ENCODE measurements around the gene ZDHHC14.

The ZDHHC14 gene

DNA sequence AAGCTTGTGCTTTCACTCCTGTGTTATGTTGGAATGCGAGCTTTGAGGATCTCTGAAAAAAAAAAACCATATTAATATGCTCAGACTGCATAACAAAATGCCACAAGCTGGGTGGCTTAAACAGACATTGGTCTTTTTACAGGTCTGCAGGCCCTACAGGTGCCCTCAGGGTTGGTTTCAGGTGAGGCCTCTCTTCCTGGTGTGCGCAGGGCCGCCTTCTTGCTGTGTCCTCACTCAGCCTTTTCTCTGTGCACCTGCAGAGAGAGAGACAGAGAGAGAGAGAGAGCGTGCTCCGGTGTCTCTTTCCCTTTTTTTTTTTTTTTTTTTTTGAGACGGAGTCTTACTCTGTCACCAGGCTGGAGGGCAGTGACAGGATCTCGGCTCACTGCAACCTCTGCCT, 327.9 kb downstream of the ZDHHC14 start:
- no peak for TF ChIP-seq CTCF (IDR thresholded peaks at IDR 0.05; ENCODE audit: low read depth, low read length, missing control alignments)

GRCh38 chr6:157709555-157709954, 328.6 kb downstream of the ZDHHC14 start:
- no peak overlapping the region for H3K4me3 ChIP-seq (replicated peaks; ENCODE audit: low read depth, low read length)
- no peak for DNase-seq (ENCODE audit: extremely low read depth, low read depth)
- no peak for TF ChIP-seq CTCF (IDR thresholded peaks at IDR 0.05; ENCODE audit: low read depth, low read length, missing control alignments)

More for the DNA sequence above, 327.9 kb downstream of the ZDHHC14 start:
- no peak for DNase-seq (ENCODE audit: extremely low read depth, low read depth)
- no peak overlapping the region for H3K4me3 ChIP-seq (replicated peaks; ENCODE audit: low read depth, low read length)

- no peak for TF ChIP-seq CTCF (IDR thresholded peaks at IDR 0.05; ENCODE audit: low read depth, low read length, missing control alignments)
- no peak overlapping the region for H3K4me3 ChIP-seq (replicated peaks; ENCODE audit: low read depth, low read length)
- no peak for DNase-seq (ENCODE audit: extremely low read depth, low read depth)
Observed at GRCh38 chr6:157710604-157711003, 329.6 kb downstream of the ZDHHC14 start.

- DNase-seq (ENCODE audit: extremely low read depth, low read depth), result no peak
- no peak overlapping the region for H3K4me3 ChIP-seq (replicated peaks; ENCODE audit: low read depth, low read length)
- no peak for TF ChIP-seq CTCF (IDR thresholded peaks at IDR 0.05; ENCODE audit: low read depth, low read length, missing control alignments)
Observed at GRCh38 chr6:157711060-157711459, 330.1 kb downstream of the ZDHHC14 start.

DNA sequence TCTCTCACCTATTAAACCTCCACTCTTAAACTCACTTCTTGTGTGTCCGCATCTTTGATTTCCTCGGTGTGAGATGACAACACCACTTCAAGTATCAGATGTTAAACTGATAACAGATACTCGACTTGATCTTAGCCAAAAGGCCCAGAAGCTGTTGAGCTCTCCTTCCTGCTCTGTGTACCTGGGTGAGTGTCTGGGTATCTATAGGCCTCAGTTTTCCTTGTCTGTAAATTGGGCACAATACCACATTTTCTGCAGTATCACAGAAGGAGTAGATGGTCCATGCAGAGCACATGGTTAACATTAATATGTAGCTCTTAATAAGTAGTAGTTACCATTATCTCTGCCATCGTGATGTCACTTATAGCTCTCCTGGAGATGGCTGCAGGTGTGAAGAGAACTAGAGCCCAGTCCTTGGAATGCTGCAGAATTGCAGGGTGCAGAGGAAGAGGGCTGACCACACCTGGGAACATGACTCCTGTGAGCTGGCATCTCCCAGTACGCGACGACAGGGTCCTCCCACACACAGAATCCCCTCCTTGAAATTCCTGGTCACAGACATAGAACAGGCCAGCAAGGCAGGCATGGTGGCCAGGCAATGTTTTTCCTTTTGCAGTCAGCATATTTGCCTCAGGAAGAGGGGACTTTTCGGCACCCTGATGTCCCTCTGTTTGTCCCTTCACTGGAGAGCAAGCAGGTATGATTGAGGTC, 331.8 kb downstream of the ZDHHC14 start:
- no peak overlapping the region for H3K4me3 ChIP-seq (replicated peaks; ENCODE audit: low read depth, low read length)
- DNase-seq (ENCODE audit: extremely low read depth, low read depth), result no peak
- TF ChIP-seq CTCF (IDR thresholded peaks at IDR 0.05; ENCODE audit: low read depth, low read length, missing control alignments), result no peak

DNA sequence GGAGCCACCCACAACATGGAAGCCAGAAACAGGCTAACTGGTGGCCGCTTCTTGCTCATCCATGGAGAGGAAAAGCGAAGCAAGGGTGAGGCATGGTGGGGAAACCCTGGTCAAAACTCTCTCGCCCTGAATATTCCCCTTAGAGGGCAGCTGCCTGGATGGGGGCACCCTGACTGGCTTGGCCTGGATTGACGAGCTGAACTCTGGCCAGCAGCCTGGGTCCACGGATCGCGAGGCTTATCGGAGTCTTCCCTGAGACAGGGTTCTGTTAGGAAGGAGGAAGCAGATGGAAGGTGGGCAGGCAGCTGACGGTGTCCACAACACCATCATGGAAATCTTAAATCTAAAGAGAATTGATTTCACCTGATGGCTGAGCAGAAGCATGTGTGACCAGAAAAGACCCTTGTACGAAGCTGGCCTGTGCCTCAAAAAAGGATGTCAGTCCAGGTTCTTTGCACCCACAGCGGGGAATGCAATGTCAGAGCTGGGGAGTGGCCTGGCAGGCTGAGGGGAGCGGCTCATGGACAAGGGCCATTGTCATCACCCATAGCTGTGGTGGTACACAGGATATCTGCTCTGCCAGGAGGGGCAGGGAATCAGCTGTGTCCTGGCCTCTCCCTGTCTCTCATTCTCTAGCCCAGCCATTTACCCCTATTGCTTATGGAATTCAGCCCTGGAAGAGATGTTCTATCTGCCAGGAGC, 332.6 kb downstream of the ZDHHC14 start:
- no peak for TF ChIP-seq CTCF (IDR thresholded peaks at IDR 0.05; ENCODE audit: low read depth, low read length, missing control alignments)
- no peak for DNase-seq (ENCODE audit: extremely low read depth, low read depth)
- no peak overlapping the region for H3K4me3 ChIP-seq (replicated peaks; ENCODE audit: low read depth, low read length)

Measured in HFF-Myc (cell line).